Measurements from ENCODE around the gene NLRP8.
"Not testable (repeated sequence)": the region's sequence is repeated elsewhere in the genome, so short reads cannot be mapped to it uniquely, and the experiment has no call there.

GRCh38 chr19:55950566-55950965, 2.9 kb downstream of the NLRP8 start:
- TF ChIP-seq POLR2A, CTCF, EP300 (IDR thresholded peaks at IDR 0.05): not testable (repeated sequence)

Data from tibial nerve (tissue), 4 donors.